HepG2 (cell line): Measurements from ENCODE around the gene SERPINB6. TPM values are rescaled to one million over a fixed set of nuclear protein-coding genes. Genes with fewer than 3 reads are reported as not detected.

Experiments
- CCDC6 ChIP-seq: sonication (generic); formaldehyde crosslinking; IDR thresholded peaks from 2 replicates; pipeline ENCODE4 v1.8.1; 2022; ENCODE audit warnings: mild to moderate bottlenecking, missing genetic modification reagents, moderate library complexity
- CENPBD1 ChIP-seq: sonication (generic); formaldehyde crosslinking; IDR thresholded peaks from 2 replicates; pipeline ENCODE4 v1.8.0; 2022; ENCODE audit warnings: missing genetic modification reagents, low read depth, mild to moderate bottlenecking, borderline replicate concordance
- HOMEZ ChIP-seq: IDR thresholded peaks from 2 replicates; pipeline ENCODE4 v1.6.1; 2016; ENCODE audit warnings: low read depth
- HOXA5 ChIP-seq: sonication (generic); formaldehyde crosslinking; IDR thresholded peaks from 2 replicates; pipeline ENCODE4 v1.4.0; 2020; ENCODE audit warnings: missing genetic modification reagents
- MEIS2 ChIP-seq: sonication (generic); formaldehyde crosslinking; IDR thresholded peaks from 2 replicates; pipeline ENCODE4 v1.9.0; 2021; ENCODE audit warnings: mild to moderate bottlenecking, missing genetic modification reagents
- PPARG ChIP-seq: conservative IDR thresholded peaks from 2 replicates; pipeline ENCODE4 v1.6.1; 2016; ENCODE audit warnings: missing biosample characterization, missing genetic modification reagents
- RFXAP ChIP-seq: sonication (generic); formaldehyde crosslinking; IDR thresholded peaks from 2 replicates; pipeline ENCODE4 v1.4.0; 2020; ENCODE audit warnings: missing genetic modification reagents, borderline replicate concordance
- RORA ChIP-seq: sonication (generic); formaldehyde crosslinking; IDR thresholded peaks from 2 replicates; pipeline ENCODE4 v1.5.0; 2020; ENCODE audit warnings: mild to moderate bottlenecking, missing genetic modification reagents, moderate library complexity
- STAG1 ChIP-seq: sonication (generic); formaldehyde crosslinking; IDR thresholded peaks from 2 replicates; pipeline ENCODE4 v1.4.0; 2020; ENCODE audit warnings: missing genetic modification reagents
- TBX3 ChIP-seq: fragments of 450-650 bp; IDR thresholded peaks from 2 replicates; pipeline ENCODE4 v1.6.1; 2017; ENCODE audit warnings: antibody characterized with exemption, mild to moderate bottlenecking, inconsistent platforms, borderline replicate concordance
- TEAD3 ChIP-seq: optimal IDR thresholded peaks from 2 replicates; pipeline ENCODE3; 2016; ENCODE audit warnings: borderline replicate concordance
- ZBTB38 ChIP-seq: sonication (generic); formaldehyde crosslinking; IDR thresholded peaks from 2 replicates; pipeline ENCODE4 v1.5.1; 2020; ENCODE audit warnings: mild to moderate bottlenecking, missing genetic modification reagents
- ZBTB8A ChIP-seq: sonication (generic); formaldehyde crosslinking; IDR thresholded peaks from 2 replicates; pipeline ENCODE4 v1.4.0; 2020; ENCODE audit warnings: mild to moderate bottlenecking, low read depth, missing genetic modification reagents, borderline replicate concordance
- ZFP82 ChIP-seq: sonication (generic); formaldehyde crosslinking; IDR thresholded peaks from 2 replicates; pipeline ENCODE4 v1.5.1; 2020; ENCODE audit warnings: mild to moderate bottlenecking, missing genetic modification reagents, borderline replicate concordance
- ZKSCAN5 ChIP-seq: sonication (generic); formaldehyde crosslinking; IDR thresholded peaks from 2 replicates; pipeline ENCODE4 v1.5.1; 2020; ENCODE audit warnings: mild to moderate bottlenecking, missing genetic modification reagents
- ZKSCAN8 ChIP-seq: IDR thresholded peaks from 2 replicates; pipeline ENCODE4 v1.6.1; 2016; ENCODE audit warnings: borderline replicate concordance, missing genetic modification reagents, missing compliant biosample characterization
- ZNF230 ChIP-seq: sonication (generic); formaldehyde crosslinking; IDR thresholded peaks from 2 replicates; pipeline ENCODE4 v1.4.0; 2020; ENCODE audit warnings: mild to moderate bottlenecking, missing genetic modification reagents
- ZNF430 ChIP-seq: sonication (generic); formaldehyde crosslinking; IDR thresholded peaks from 2 replicates; pipeline ENCODE4 v1.9.0; 2021; ENCODE audit warnings: mild to moderate bottlenecking, missing genetic modification reagents
- ZNF446 ChIP-seq: sonication (generic); formaldehyde crosslinking; IDR thresholded peaks from 2 replicates; pipeline ENCODE4 v1.5.0; 2020; ENCODE audit warnings: mild to moderate bottlenecking, missing genetic modification reagents
- ZNF709 ChIP-seq: sonication (generic); formaldehyde crosslinking; IDR thresholded peaks from 2 replicates; pipeline ENCODE4 v1.5.0; 2020; ENCODE audit warnings: mild to moderate bottlenecking, missing genetic modification reagents
- ZNF747 ChIP-seq: sonication (generic); formaldehyde crosslinking; IDR thresholded peaks from 2 replicates; pipeline ENCODE4 v1.8.1; 2023; ENCODE audit warnings: missing genetic modification reagents, mild to moderate bottlenecking, borderline replicate concordance
- ZNF850 ChIP-seq: sonication (generic); formaldehyde crosslinking; conservative IDR thresholded peaks from 2 replicates; pipeline ENCODE4 v1.9.0; 2021; ENCODE audit warnings: mild to moderate bottlenecking, missing genetic modification reagents
- polyA plus RNA-seq, 8 experiments: library from polyadenylated mRNA; depleted of rRNA in 3 of 8; stranded (reverse) in 7 of 8; unstranded in 1 of 8; fragments of >200 nt; fragmentation: Illumina TruSeq in 4 of 8; extraction: Trizol in 4 of 8; gene quantifications; 2 replicates each; pipeline versions ENCODE4 v1.2.1 to v1.2.3, GENCODE V29; 2011 to 2016; ENCODE audit warnings: low read depth in 4 of 8, missing spikeins in 1 of 8, mixed read lengths in 1 of 8; ENCODE audit not compliant: insufficient read depth in 1 of 8
- total RNA-seq, 5 experiments: library from RNA; depleted of rRNA; stranded (reverse); fragments of >200 nt; fragmentation: Illumina TruSeq; extraction: Trizol; gene quantifications; 2 replicates each; pipeline ENCODE4 v1.2.3, GENCODE V29; 2016; ENCODE audit warnings: low read depth in 1 of 5
- TF ChIP-seq, protein P1 (sequence below): sonication (generic); formaldehyde crosslinking; IDR thresholded peaks from 2 replicates; pipeline ENCODE4 v1.4.0; 2020; ENCODE audit warnings: missing genetic modification reagents, mild to moderate bottlenecking, borderline replicate concordance
- TF ChIP-seq, protein P2 (sequence below): sonication (generic); formaldehyde crosslinking; conservative IDR thresholded peaks from 2 replicates; pipeline ENCODE4 v1.8.1; 2023; ENCODE audit warnings: missing genetic modification reagents

SERPINB6 gene
- total and polyA plus RNA-seq, 2 of the 13 experiments (the other 11 are each of a cell fraction or from before 2014, with no cell fraction given) = 38.2 to 61.3 TPM

- TF ChIP-seq HOMEZ (CRISPR knock-in tag) (peak; percentile 65; the same call in 1 of the 2 replicates), ZFP82 (CRISPR knock-in tag) (peak; percentile 96), ZBTB8A (CRISPR knock-in tag) (no peak), ZNF230 (CRISPR knock-in tag) (no peak), TBX3 (peak; percentile 54; the same call in 1 of the 2 replicates), ZNF430 (CRISPR knock-in tag) (no peak; the same call in 1 of the 2 replicates), RORA (CRISPR knock-in tag) (no peak), ZNF850 (CRISPR knock-in tag) (0 out of 2 replicates have a peak, but pooled peaks have one; percentile 37), MEIS2 (peak; percentile 88), HOXA5 (CRISPR knock-in tag) (peak; percentile 82), CENPBD1 (CRISPR knock-in tag) (0 out of 2 replicates have a peak, but pooled peaks have one; percentile 44), ZNF446 (CRISPR knock-in tag) (0 out of 2 replicates have a peak, but pooled peaks have one; percentile 51), ZNF747 (CRISPR knock-in tag) (peak; percentile 19; the same call in 1 of the 2 replicates), ZNF709 (peak; percentile 86), TEAD3 (CRISPR knock-in tag) (peak; percentile 59), ZKSCAN5 (CRISPR knock-in tag) (no peak), CCDC6 (CRISPR knock-in tag) (peak; percentile 73; the same call in 1 of the 2 replicates), ZBTB38 (CRISPR knock-in tag) (no peak), PPARG (CRISPR knock-in tag) (peak; percentile 95), RFXAP (CRISPR knock-in tag) (no peak; the same call in 1 of the 2 replicates), ZKSCAN8 (CRISPR knock-in tag) (peak; percentile 83; the same call in 1 of the 2 replicates), STAG1 (CRISPR knock-in tag) (0 out of 2 replicates have a peak, but pooled peaks have one; percentile 14)
- TF ChIP-seq, protein P1, sequence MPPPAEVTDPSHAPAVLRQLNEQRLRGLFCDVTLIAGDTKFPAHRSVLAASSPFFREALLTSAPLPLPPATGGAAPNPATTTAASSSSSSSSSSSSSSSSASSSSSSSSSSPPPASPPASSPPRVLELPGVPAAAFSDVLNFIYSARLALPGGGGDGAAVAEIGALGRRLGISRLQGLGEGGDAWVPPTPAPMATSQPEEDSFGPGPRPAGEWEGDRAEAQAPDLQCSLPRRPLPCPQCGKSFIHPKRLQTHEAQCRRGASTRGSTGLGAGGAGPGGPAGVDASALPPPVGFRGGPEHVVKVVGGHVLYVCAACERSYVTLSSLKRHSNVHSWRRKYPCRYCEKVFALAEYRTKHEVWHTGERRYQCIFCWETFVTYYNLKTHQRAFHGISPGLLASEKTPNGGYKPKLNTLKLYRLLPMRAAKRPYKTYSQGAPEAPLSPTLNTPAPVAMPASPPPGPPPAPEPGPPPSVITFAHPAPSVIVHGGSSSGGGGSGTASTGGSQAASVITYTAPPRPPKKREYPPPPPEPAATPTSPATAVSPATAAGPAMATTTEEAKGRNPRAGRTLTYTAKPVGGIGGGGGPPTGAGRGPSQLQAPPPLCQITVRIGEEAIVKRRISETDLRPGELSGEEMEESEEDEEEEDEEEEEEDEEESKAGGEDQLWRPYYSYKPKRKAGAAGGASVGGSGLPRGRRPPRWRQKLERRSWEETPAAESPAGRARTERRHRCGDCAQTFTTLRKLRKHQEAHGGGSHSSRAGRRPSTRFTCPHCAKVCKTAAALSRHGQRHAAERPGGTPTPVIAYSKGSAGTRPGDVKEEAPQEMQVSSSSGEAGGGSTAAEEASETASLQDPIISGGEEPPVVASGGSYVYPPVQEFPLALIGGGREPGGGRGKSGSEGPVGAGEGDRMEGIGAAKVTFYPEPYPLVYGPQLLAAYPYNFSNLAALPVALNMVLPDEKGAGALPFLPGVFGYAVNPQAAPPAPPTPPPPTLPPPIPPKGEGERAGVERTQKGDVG (CRISPR knock-in tag) = peak; percentile 41; the same call in 1 of the 2 replicates
- TF ChIP-seq, protein P2, sequence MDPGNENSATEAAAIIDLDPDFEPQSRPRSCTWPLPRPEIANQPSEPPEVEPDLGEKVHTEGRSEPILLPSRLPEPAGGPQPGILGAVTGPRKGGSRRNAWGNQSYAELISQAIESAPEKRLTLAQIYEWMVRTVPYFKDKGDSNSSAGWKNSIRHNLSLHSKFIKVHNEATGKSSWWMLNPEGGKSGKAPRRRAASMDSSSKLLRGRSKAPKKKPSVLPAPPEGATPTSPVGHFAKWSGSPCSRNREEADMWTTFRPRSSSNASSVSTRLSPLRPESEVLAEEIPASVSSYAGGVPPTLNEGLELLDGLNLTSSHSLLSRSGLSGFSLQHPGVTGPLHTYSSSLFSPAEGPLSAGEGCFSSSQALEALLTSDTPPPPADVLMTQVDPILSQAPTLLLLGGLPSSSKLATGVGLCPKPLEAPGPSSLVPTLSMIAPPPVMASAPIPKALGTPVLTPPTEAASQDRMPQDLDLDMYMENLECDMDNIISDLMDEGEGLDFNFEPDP (CRISPR knock-in tag) = no peak
Measured at GRCh38 chr6:2998998-2999617, 27.7 kb upstream of the SERPINB6 start (continued).
